Activated naive CD4-positive, alpha-beta T cell treated with anti-CD3 and anti-CD28 coated beads, Interleukin-2, amount 50 U/mL, for 24 hours (primary cell): ENCODE measurements around the gene LPP.

Source experiments
- H3K27ac Mint-ChIP-seq: one replicate; pipeline ENCODE4 v1.8.0; 2021; ENCODE audit warnings: mild to moderate bottlenecking, mixed read lengths
- H3K27me3 Mint-ChIP-seq: one replicate; pipeline ENCODE4 v1.8.0; 2021; ENCODE audit warnings: mixed read lengths
- H3K36me3 Mint-ChIP-seq: one replicate; pipeline ENCODE4 v1.8.0; 2021; ENCODE audit warnings: mixed read lengths
- H3K4me1 Mint-ChIP-seq: one replicate; pipeline ENCODE4 v1.8.0; 2021; ENCODE audit warnings: mixed read lengths
- H3K4me3 Mint-ChIP-seq: one replicate; pipeline ENCODE4 v1.8.0; 2021; ENCODE audit warnings: mild to moderate bottlenecking, mixed read lengths
- H3K9me3 Mint-ChIP-seq: one replicate; pipeline ENCODE4 v1.8.0; 2021; ENCODE audit warnings: mixed read lengths

LPP gene

GRCh38 chr3:188798556-188799145, 644.7 kb downstream of the LPP start:
- H3K4me1 Mint-ChIP-seq, result no peaks in the 10 kb centered on the region
- no peaks in the 10 kb centered on the region for H3K9me3 Mint-ChIP-seq
- no peaks in the 10 kb centered on the region for H3K27me3 Mint-ChIP-seq
- no peak overlapping the region for H3K4me3 Mint-ChIP-seq
- H3K27ac Mint-ChIP-seq, result no peak overlapping the region
- H3K36me3 Mint-ChIP-seq, result peaks cover 1% of the 10 kb centered on the region

DNA sequence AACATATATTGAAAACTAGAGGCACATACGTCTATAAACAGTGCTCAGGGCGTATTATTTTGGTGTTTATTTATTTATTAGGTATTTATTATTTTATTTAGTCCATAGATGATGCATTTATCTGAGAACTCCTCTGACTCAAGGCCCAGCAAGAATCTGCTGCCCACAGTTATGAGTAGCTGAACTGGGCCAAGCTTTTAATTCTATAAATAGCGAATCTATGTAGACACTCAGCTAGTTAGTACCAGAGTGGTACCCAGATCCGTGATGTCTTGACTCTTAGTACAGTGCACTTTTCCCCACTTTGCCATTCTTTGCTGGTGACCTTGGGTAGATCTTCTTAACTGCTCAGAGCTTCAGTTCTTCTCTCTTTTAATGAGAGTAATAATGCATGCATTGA, 647.4 kb downstream of the LPP start:
- H3K27ac Mint-ChIP-seq, result no peak overlapping the region
- H3K9me3 Mint-ChIP-seq, result no peaks in the 10 kb centered on the region
- no peak overlapping the region for H3K4me3 Mint-ChIP-seq
- peaks cover 3% of the 10 kb centered on the region for H3K36me3 Mint-ChIP-seq
- no peaks in the 10 kb centered on the region for H3K27me3 Mint-ChIP-seq
- no peaks in the 10 kb centered on the region for H3K4me1 Mint-ChIP-seq

- H3K4me1 Mint-ChIP-seq, result no peaks in the 10 kb centered on the region
- peaks cover 10% of the 10 kb centered on the region for H3K9me3 Mint-ChIP-seq
- H3K36me3 Mint-ChIP-seq, result peaks cover 12% of the 10 kb centered on the region
- no peak overlapping the region for H3K27ac Mint-ChIP-seq
- H3K27me3 Mint-ChIP-seq, result no peaks in the 10 kb centered on the region
- H3K4me3 Mint-ChIP-seq, result no peak overlapping the region
These were observed 648.7 kb downstream of the LPP start for GRCh38 chr3:188802645-188803044.

DNA sequence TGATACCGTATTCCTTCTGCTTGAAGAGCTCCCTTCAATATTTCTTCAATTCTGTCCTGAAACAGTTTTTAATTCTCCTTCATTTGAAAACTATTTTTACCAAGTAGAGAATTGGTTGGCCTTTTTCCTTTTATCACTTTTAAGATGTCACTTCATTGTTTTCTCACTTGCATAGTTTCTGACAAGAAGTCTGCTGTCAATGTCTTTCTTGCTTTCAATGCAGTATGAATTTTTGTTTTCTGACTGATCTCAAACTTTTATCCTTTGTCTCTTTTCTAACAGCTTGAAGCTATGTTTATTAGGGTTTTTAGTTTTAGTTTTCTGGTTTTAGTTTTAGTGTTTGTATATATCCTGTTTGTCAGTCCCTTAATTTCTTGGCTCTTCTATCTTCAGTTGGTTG, 653.0 kb downstream of the LPP start:
- Mint-ChIP-seq H3K4me1 (no peaks in the 10 kb centered on the region), H3K27me3 (no peaks in the 10 kb centered on the region)

DNA sequence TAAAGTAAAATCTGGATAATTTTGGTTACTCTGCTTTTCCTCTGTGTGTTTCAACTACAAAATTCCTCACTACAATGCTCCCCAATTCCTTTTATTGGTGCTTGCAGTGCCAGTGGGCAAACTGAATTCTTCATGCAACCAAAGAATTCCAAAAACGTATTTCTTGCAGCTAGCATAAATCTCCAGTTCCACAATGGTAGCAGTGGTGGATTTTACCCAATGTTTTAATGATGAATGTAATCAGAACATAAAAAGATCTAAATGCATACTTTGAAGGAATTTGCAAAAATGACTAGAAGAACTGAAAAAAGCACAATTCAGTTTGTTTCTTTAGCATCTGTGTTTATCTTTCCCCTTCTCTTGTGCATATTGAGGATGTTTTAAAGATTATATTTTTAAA, 658.2 kb downstream of the LPP start:
- H3K4me1 Mint-ChIP-seq, result no peaks in the 10 kb centered on the region
- H3K27me3 Mint-ChIP-seq, result no peaks in the 10 kb centered on the region
- no peak overlapping the region for H3K27ac Mint-ChIP-seq
- no peak overlapping the region for H3K4me3 Mint-ChIP-seq
- H3K36me3 Mint-ChIP-seq, result peaks cover 23% of the 10 kb centered on the region
- peaks cover 11% of the 10 kb centered on the region for H3K9me3 Mint-ChIP-seq

More for the DNA sequence above, 653.0 kb downstream of the LPP start:
- peaks cover 28% of the 10 kb centered on the region for H3K36me3 Mint-ChIP-seq
- H3K9me3 Mint-ChIP-seq, result peaks cover 17% of the 10 kb centered on the region
- H3K4me3 Mint-ChIP-seq, result no peak overlapping the region
- no peak overlapping the region for H3K27ac Mint-ChIP-seq

- Mint-ChIP-seq H3K9me3 (no peaks in the 10 kb centered on the region), H3K27ac (no peak overlapping the region), H3K4me1 (no peaks in the 10 kb centered on the region), H3K27me3 (no peaks in the 10 kb centered on the region), H3K36me3 (peaks cover 6% of the 10 kb centered on the region), H3K4me3 (no peak overlapping the region)
These were observed 660.6 kb downstream of the LPP start for GRCh38 chr3:188814581-188814980.

DNA sequence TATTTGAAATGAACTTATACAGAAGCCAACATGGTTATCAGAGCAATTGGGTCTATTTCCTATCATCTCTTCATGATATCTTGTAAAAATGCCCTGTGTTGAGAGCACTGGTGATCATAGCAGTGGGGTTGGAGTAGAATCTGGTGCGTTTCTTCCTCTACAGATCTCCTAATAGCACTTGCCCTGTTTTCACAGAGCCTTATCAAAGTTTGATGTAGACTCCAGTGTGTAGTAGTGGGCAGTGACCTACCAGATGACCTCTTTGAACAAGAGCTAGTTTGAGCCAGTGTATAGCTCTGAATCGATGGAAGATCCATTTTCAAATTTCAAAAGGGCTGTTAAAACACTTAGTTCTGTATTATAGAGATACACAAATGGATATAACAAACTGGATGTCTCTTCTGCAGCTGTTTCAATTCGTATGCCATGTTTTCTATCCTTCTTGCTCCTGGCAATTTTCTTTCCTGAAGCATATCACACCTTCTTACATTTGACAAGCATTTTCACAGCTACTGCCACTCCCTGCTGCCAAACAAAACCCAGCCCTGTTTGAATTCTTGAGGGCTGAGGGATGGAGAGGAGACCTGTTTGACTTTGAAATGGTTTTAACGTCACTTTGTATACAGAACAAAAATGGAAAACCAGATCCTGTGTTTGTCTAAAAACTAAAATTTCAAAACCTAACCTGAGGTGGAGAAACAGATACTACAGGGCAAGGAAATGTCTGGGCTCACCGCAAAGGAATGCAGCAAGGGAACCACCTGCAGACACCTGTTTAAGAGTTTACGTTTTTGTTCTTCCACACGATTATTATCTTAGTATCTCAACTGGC, 663.4 kb downstream of the LPP start:
- Mint-ChIP-seq H3K4me1 (no peaks in the 10 kb centered on the region), H3K36me3 (peaks cover 3% of the 10 kb centered on the region), H3K9me3 (no peaks in the 10 kb centered on the region), H3K27me3 (no peaks in the 10 kb centered on the region), H3K4me3 (no peak overlapping the region), H3K27ac (no peak overlapping the region)

DNA sequence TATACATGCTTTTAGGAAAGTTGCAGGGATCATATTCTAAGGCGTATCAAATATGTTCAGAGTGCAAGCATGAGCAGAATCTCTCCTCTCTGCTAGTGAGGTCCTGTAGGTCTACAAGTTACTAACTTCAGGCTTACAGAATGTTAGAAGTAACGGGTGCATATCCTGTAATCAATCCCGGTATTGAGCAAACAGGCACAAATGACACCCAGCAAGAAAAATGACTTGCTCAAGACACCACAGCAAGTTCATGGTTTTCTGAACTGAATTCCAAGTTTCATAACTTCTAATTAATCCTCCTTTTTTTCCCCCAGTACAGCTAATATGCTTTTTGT, 663.9 kb downstream of the LPP start:
- Mint-ChIP-seq H3K4me1 (no peaks in the 10 kb centered on the region), H3K4me3 (no peak overlapping the region), H3K9me3 (no peaks in the 10 kb centered on the region), H3K27me3 (no peaks in the 10 kb centered on the region), H3K27ac (no peak overlapping the region), H3K36me3 (peaks cover 3% of the 10 kb centered on the region)

- no peaks in the 10 kb centered on the region for H3K27me3 Mint-ChIP-seq
- no peaks in the 10 kb centered on the region for H3K9me3 Mint-ChIP-seq
- no peak overlapping the region for H3K4me3 Mint-ChIP-seq
- H3K36me3 Mint-ChIP-seq, result peaks cover 3% of the 10 kb centered on the region
- H3K27ac Mint-ChIP-seq, result no peak overlapping the region
- no peaks in the 10 kb centered on the region for H3K4me1 Mint-ChIP-seq
These were observed 664.3 kb downstream of the LPP start for GRCh38 chr3:188818282-188818681.

- H3K36me3 Mint-ChIP-seq, result no peaks in the 10 kb centered on the region
- H3K27me3 Mint-ChIP-seq, result no peaks in the 10 kb centered on the region
- H3K27ac Mint-ChIP-seq, result no peak overlapping the region
- no peak overlapping the region for H3K4me3 Mint-ChIP-seq
- no peaks in the 10 kb centered on the region for H3K9me3 Mint-ChIP-seq
- H3K4me1 Mint-ChIP-seq, result no peaks in the 10 kb centered on the region
These were observed 666.0 kb downstream of the LPP start for GRCh38 chr3:188819939-188820338.

GRCh38 chr3:188822004-188822403, 668.0 kb downstream of the LPP start:
- Mint-ChIP-seq H3K36me3 (no peaks in the 10 kb centered on the region), H3K27ac (no peak overlapping the region), H3K4me3 (no peak overlapping the region), H3K9me3 (no peaks in the 10 kb centered on the region), H3K27me3 (no peaks in the 10 kb centered on the region), H3K4me1 (no peaks in the 10 kb centered on the region)

GRCh38 chr3:188822411-188822810, 668.5 kb downstream of the LPP start:
- Mint-ChIP-seq H3K36me3 (no peaks in the 10 kb centered on the region), H3K4me3 (no peak overlapping the region), H3K9me3 (no peaks in the 10 kb centered on the region), H3K27me3 (no peaks in the 10 kb centered on the region), H3K27ac (no peak overlapping the region), H3K4me1 (no peaks in the 10 kb centered on the region)

DNA sequence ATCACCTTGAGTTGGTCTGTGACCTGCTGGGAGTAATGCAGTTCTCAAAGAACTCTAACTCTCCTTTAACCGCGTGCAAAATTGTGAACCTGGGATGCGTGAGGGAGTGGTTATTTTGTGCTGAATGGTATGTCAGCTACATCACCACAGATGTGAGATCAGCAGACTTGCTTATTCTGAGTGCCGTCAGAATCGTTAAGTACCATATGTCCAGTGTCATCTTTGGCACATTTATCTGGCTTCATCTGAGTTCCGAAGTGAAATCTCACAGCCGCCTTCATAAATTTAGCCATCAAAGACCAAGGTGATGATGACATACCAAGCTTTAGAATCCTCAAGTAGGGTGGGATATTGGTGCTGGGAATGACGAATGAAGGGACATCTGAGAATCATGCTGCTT, 670.6 kb downstream of the LPP start:
- no peaks in the 10 kb centered on the region for H3K9me3 Mint-ChIP-seq
- no peaks in the 10 kb centered on the region for H3K36me3 Mint-ChIP-seq
- H3K4me3 Mint-ChIP-seq, result no peak overlapping the region
- H3K4me1 Mint-ChIP-seq, result no peaks in the 10 kb centered on the region
- no peaks in the 10 kb centered on the region for H3K27me3 Mint-ChIP-seq
- H3K27ac Mint-ChIP-seq, result no peak overlapping the region

DNA sequence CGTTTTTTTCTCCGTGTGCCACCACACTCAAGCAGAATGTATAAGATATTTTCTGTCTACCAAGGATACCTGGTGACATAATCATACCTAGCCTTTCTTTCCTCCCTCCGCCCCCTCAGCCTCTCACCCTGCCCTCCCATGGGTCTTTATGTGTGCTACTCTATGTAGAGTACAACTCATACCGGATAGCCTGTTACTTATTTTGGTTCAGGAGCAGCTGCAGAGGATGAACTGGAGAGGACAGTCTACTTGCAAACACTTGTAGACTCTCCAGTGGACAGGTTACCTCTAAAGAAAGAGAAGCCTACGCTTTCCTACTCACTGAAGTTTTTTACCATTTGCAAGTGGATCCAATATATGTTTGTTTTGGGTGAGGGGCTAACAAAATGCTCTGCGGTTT, 671.9 kb downstream of the LPP start:
- Mint-ChIP-seq H3K36me3 (no peaks in the 10 kb centered on the region), H3K27me3 (no peaks in the 10 kb centered on the region), H3K27ac (no peak overlapping the region), H3K9me3 (no peaks in the 10 kb centered on the region), H3K4me1 (no peaks in the 10 kb centered on the region), H3K4me3 (no peak overlapping the region)

DNA sequence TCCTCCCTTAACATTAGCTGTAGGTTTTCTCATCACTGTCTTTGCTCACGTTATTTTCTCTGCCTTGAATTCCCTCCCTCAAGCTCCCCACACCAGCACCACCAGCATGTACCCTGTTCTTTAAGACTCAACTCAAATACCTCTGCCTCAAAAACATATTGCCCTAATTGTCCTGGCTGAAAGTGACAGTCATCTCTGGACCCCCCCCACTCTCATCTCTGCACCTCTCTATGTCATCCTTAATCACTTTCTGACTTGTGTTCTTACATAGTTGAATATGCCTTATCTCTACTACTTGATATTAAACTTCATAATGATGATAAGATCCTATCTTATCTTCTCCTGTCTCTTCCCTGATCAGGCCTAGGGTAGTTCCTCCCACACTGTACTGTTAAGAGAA, 672.6 kb downstream of the LPP start:
- H3K27ac Mint-ChIP-seq, result no peak overlapping the region

DNA sequence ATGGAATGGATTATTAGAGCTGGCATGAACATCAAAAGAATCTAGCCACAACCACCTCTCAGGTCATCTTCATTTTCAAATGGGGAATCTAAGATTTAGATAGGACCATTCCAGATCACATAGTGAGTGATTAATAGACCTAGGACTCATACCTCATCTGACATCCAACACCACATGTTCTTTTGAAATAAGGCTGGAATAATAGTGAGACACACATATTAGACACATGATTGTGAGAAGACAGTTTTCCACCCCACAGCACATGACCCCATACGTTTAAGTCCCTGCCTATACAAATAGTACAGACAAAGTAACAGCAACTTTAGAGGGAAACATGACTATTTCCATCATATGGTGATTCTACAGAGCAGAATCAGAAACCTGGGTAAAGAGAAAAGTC, 673.1 kb downstream of the LPP start:
- Mint-ChIP-seq H3K9me3 (no peaks in the 10 kb centered on the region), H3K27me3 (no peaks in the 10 kb centered on the region), H3K4me1 (no peaks in the 10 kb centered on the region), H3K4me3 (no peak overlapping the region), H3K36me3 (no peaks in the 10 kb centered on the region), H3K27ac (no peak overlapping the region)

More for the DNA sequence above, 672.6 kb downstream of the LPP start:
- H3K4me1 Mint-ChIP-seq, result no peaks in the 10 kb centered on the region
- no peaks in the 10 kb centered on the region for H3K9me3 Mint-ChIP-seq
- H3K36me3 Mint-ChIP-seq, result no peaks in the 10 kb centered on the region
- H3K27me3 Mint-ChIP-seq, result no peaks in the 10 kb centered on the region
- no peak overlapping the region for H3K4me3 Mint-ChIP-seq

DNA sequence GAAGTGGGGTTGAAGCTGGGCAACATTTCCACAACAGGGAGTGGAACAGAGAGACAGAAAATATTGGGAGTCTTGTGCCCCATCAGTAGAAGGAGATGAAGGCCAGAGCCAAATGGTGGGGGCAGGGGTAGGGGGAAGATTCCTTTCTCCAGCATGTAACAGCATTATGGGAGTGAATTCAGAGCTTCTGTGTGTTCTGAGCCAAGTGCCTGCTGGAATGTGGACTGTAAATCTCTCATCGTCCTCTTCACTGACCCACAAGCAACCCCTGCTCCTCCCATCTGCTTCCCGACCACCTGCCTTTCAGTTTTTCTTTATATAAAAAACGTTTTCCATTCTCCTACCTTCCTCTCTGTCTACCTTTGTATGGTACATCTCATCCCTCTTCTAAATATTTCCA, 673.6 kb downstream of the LPP start:
- H3K4me1 Mint-ChIP-seq, result no peaks in the 10 kb centered on the region
- no peak overlapping the region for H3K27ac Mint-ChIP-seq
- no peaks in the 10 kb centered on the region for H3K36me3 Mint-ChIP-seq

More for the DNA sequence above, 673.6 kb downstream of the LPP start:
- no peaks in the 10 kb centered on the region for H3K27me3 Mint-ChIP-seq
- H3K9me3 Mint-ChIP-seq, result no peaks in the 10 kb centered on the region
- H3K4me3 Mint-ChIP-seq, result no peak overlapping the region
